OCI-LY1 (cell line): ENCODE measurements around the gene POC1A.
"Not testable (repeated sequence)": the region's sequence is repeated elsewhere in the genome, so short reads cannot be mapped to it uniquely, and the experiment has no call there.

Experiments
- EZH2 ChIP-seq: fragments of 200-600 bp; sonication (generic), shearing (Covaris generic); IDR thresholded peaks from 2 replicates; pipeline ENCODE4 v1.8.0; 2017; ENCODE audit warnings: borderline replicate concordance, mixed run types, mild to moderate bottlenecking, antibody characterized with exemption, low read length, moderate library complexity, mixed read lengths
- TF ChIP-seq, protein P1 (sequence below): fragments of 200-600 bp; sonication (generic), shearing (Covaris generic); IDR thresholded peaks from 2 replicates; pipeline ENCODE4 v1.5.1; 2017; ENCODE audit warnings: mild to moderate bottlenecking, antibody characterized with exemption, low read length, moderate library complexity, mixed read lengths

DNA sequence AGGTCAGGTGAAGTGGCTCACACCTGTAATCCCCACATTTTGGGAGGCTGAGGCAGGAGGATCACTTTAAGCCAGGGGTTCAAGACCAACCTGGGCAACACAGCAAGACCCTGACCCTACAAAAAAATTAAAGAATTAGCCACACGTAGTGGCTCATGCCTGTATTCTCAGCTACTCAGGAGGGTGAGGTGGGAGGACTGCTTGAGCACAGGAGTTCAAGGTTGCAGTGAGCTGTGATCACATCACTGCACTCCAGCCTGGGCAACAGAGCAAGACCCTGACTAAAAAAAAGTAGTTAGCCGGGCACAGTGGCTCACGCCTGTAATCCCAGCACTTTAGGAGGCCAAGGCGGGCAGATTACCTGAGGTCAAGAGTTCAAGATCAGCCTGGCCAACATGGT is 2.2 kb downstream of the POC1A start:
- TF ChIP-seq, protein P1, sequence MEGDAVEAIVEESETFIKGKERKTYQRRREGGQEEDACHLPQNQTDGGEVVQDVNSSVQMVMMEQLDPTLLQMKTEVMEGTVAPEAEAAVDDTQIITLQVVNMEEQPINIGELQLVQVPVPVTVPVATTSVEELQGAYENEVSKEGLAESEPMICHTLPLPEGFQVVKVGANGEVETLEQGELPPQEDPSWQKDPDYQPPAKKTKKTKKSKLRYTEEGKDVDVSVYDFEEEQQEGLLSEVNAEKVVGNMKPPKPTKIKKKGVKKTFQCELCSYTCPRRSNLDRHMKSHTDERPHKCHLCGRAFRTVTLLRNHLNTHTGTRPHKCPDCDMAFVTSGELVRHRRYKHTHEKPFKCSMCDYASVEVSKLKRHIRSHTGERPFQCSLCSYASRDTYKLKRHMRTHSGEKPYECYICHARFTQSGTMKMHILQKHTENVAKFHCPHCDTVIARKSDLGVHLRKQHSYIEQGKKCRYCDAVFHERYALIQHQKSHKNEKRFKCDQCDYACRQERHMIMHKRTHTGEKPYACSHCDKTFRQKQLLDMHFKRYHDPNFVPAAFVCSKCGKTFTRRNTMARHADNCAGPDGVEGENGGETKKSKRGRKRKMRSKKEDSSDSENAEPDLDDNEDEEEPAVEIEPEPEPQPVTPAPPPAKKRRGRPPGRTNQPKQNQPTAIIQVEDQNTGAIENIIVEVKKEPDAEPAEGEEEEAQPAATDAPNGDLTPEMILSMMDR = not testable (repeated sequence)
- not testable (repeated sequence) for TF ChIP-seq EZH2
